ENCODE measurements around the gene CD96. TPM values are rescaled to one million over a fixed set of nuclear protein-coding genes. Genes with fewer than 3 reads are reported as not detected.
A peak's percentile ranks its signal among the peaks of the same experiment; 100 is the strongest.

Gene CD96, protein sequence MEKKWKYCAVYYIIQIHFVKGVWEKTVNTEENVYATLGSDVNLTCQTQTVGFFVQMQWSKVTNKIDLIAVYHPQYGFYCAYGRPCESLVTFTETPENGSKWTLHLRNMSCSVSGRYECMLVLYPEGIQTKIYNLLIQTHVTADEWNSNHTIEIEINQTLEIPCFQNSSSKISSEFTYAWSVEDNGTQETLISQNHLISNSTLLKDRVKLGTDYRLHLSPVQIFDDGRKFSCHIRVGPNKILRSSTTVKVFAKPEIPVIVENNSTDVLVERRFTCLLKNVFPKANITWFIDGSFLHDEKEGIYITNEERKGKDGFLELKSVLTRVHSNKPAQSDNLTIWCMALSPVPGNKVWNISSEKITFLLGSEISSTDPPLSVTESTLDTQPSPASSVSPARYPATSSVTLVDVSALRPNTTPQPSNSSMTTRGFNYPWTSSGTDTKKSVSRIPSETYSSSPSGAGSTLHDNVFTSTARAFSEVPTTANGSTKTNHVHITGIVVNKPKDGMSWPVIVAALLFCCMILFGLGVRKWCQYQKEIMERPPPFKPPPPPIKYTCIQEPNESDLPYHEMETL
- polyA plus RNA-seq (2014; cell fraction: cytosol; rRNA removed): not detected in 2 replicates
- not detected in 2 replicates for polyA plus RNA-seq (2014; cell fraction: nucleus; rRNA removed)

DNA sequence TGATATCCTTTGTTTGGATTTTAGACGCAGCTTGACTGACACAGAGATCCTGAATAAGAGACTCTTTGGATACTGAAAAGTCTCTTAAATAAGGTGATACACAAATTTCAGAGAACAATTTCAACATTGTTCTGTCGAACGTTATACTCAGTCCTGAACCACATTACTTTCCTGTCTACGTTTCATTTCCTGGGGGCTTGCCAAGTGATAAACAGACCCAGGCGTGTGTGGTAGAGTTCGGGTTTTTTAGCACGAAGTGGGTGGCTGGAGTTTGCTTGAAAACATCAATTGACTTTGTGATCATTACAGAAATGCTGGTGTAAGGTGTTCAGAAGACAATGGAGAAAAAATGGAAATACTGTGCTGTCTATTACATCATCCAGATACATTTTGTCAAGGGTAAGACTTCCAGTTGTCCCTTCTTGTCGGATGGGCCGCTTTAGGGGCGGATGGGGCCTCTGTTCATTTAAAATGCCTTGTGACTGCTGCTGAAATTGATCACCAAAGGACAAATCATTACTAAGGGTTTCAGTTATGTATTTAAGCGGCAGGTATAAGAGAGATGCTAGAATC, at the start of gene CD96:
Gene CD96, plus strand, starts transcription at position 287 of the 573 bp plus-strand sequence. Its CDS starts 52 bp downstream, at position 339.
- DNase-seq (ENCODE audit: low spot score): no peak

DNA sequence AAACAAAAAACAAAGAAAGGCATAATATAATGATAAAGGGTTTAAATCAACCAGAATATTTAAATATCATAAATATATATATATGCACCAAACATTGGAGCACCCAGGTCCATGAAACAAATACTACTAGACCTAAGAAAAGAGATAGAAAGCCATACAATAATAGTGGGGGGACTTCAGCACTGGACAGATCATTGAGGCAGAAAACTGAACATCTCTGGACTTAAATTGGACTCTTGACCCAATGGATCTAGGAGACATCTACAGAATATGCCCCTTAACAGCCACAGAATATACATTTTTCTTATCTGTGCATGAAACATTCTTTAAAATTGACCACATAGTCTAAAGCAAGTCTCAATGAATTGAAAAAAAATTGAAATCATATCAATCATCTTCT, 48.7 kb upstream of the CD96 start:
- DNase-seq (ENCODE audit: low spot score): no peak

DNA sequence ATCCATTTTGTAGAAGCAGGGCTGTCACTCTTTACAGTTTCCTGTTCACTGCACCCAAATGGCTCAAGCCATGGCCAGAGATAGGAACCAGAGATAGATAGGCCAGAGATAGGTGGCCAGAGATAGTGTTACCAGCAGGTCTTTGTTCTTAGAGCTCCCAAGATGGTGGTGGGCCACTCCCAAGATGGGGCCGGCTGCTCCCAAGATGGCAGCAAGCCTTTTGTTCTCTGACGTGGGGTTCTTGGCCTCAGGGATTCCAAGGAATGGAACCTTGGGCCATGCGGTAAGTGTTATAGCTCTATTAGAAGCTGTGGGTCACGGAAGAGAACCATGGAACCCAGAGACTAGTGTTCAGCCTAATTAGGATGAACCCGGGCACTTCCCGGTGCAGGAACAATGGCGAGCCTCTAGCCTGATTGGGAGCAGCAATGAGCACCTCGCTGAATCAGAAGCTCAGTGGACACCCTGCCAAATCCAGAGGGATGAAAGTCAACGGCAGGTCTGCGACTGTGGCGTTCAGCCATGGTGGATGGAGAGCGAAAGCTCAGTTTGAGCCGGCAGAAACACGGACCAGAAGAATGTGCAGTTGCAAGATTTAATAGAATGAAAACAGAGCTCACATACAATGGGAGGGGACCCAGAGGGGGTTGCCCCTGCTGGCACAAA, 45.0 kb upstream of the CD96 start:
- DNase-seq (ENCODE audit: low spot score): no peak

DNA sequence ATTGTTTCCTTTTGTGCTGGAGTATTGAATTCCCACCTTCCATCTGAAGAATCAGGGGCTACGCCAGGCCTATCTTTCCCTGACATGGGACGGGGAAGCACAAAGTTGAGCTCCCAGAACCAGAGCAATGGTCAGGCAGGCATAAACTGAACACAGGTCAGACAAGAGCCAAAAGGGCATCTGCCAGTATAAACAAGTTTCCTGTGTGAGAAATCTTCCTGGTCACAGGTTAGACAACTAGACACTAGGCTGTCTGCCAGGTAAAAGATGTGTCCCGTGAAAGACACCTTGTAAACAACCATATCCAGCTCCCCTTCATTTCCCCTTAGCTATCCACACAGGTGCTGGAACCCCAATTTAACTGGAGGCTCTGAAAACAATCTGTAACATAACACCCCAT, 44.0 kb upstream of the CD96 start:
- DNase-seq (ENCODE audit: low spot score): no peak

DNA sequence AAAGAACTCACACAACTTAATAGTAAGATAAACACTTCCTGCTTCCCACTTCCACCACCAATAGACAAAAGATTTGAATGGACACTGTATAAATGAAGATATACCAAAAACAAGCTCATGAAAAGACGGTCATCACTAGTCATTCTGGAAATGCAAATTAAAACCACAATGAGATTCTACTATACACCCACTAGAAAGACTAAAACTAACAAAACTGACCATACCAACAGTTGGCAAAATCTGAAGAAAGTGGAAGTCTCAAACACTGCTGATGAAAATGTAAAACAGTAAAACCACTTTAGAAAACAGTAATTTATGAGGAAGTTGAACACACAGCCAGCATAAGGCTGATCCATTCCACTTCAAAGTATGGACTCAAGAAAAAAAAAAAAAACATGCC, 35.6 kb upstream of the CD96 start:
- DNase-seq (ENCODE audit: low spot score): no peak

DNA sequence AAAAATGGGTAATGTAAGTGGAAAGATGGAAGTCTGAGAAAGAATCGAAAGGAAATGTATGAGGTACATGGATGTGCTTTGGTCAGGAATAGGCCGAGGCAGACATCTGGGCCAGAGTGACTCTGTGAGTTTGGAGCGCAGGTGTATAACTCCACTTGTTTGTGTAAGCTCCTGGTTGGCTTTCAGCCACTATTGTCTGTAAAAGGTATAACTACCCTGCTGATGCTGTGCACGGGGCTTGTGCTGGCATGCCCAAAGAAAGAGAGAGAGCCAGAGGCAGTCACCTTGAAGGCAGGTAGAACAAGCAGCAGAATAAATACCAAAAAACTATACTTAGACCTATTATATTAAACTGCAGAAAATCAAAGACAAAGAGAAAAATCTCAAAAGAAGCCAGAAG, 32.7 kb upstream of the CD96 start:
- no peak for DNase-seq (ENCODE audit: low spot score)

DNA sequence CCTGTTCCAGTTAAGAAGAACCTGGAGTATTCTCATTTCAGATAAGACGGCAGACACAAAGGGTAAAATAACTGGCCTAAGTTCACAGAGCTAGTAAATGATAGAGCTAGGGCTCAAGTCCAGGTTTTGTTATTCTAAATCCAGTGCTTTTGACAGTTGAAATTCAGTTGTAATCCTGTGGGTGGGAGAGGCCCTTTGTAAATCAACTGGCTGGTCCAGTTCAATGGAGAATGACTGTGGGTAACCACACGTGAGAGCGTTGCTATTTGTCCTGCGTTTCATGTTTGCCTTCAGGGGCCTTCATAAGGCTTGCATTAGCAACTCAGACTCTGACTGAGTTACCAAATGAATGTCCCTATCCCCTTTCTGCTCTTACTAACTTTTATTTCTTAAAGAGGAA, 24.2 kb upstream of the CD96 start:
- no peak for DNase-seq (ENCODE audit: low spot score)

DNA sequence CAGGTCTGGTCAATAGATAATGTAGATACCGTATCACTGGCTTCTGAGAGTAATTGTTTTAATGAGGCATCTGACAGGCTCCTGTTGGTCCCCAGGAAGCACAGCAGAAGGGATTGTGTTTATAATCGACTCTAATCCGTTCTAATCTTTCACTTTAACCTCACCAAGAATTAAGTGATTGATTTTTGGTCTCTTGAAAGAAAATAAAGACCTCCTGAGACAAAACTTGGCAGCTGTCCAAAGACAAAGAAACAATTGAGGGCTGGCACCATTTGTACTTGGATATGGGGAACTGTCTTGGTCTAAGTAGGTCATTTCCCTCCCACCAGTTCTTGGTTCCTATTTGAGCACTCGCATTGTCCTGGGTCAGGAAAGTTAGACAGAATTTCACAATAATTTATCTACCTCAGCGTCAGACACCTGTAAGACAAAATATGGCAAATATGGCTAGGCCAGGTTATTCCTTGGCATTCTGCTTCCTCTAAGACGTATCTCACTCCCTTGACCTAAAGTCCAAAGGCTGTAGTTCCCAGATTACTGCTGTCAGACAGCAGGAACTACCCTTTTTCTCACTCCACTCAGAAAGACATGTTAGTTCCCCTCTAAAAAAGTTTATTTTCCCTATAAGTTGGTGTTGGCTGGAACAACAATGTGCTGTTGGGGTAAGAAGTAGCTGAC, 22.7 kb upstream of the CD96 start:
- DNase-seq (ENCODE audit: low spot score): no peak

DNA sequence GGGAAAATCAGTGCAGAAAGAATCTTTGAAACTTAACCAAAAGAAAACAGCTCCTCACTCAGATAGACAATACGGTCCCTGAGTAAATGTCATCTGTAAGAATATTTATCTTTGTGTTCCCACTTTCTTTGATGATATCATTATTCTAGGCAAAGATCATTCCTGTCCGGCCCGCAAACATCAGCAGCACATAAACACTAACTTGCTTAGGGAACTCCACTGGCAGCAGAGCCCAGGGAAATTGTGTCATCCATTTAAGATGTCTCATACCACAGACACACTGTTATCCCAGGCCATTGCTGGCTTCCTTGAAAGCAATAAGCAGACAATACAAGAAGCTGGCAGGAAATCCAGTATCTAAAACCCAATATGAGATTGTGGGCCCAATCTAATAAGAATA, 20.1 kb upstream of the CD96 start:
- no peak for DNase-seq (ENCODE audit: low spot score)

DNA sequence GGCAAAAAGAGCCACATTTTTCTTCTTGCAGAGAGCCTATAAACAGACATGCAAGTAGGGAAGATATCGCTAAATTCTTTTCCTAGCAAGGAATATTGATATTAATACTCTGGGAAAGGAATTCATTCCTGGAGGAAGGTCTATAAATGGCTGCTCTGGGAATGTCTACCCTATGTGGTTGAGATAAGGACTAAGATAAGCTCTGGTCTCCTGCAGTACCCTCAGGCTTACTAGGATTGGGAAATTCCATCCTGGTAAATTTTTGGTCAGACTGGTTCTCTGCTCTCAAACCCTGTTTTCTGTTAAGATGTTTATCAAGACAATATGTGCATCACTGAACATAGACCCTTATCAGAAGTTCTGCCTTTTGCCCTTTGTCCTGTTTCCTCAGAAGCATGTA, 17.5 kb upstream of the CD96 start:
- DNase-seq (ENCODE audit: low spot score): peak; percentile 23

DNA sequence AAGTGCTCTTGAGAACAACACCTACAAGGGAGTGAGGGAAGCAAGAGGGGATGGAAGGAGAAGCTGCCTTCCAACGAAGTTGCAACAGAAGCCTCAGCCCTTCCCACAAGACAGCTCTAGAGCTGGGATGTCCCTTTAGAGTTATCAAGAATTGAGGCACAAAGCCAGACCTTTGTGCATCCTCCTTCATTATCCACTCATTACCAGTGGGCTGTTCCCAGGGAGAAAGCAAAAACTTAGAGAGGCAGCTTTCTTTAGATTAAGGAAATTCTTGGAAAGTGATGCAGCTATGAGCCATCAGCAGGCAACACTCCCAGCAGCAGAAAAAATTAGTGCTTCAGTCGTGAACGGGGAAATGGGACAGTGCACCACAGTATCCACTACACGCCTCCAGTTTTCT, 10.6 kb upstream of the CD96 start:
- DNase-seq (ENCODE audit: low spot score): no peak

DNA sequence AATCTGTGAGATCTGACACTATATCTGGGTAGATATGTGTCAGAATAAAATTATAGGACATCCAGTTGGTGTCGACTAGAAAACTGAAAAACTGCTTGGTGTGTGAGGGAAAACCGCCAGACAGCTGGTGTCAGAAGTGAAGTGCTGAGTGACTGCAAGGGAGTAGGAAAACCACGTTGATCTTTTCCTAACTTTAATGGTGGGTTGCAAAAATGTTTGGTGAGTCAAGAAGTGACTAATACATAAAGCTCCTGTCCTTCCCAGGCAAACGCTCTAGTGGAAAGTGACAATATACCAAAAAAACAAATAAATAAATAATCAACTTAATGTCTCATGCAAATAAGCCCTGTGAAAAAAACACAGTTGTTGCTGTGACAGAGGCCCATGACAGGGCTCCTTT, 7.3 kb upstream of the CD96 start:
- no peak for DNase-seq (ENCODE audit: low spot score)

DNA sequence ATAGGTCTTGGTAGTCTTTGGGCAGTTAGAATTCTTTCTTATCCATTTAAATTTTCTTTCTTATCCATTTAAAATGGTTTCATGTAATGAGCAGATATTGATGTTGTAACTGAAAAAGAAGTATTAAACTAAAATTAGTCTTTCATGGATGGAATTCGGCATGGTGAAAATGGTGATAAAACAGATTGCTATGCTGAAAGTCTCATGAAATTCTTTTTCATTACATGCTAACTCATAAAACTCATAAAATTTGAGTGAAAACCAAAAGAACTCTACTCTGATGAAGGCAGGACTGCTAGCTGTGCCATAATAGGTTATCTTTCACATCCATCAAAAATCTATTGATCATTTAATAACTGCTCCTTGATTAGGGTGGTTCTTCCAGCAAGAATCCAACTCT, 3.9 kb upstream of the CD96 start:
- no peak for DNase-seq (ENCODE audit: low spot score)

DNA sequence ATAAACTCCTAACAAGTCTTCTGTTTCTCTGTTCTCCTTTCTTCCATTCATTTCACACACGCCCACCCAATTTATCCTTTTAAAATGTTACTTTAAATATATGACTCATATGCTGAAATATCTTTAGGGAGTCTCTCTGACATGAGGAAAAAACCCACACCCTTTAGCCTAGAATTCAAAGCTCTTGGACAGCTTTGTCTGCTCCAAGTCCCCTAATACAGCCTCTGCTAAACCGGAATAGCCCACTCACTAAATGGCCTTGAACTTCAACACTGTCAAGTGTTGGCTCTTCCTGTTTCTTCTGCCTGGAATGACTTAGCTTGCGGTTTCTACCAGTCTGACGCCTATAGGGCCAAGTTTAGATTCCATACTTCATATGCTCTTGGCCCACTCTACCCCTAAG, 3.3 kb upstream of the CD96 start:
- no peak for DNase-seq (ENCODE audit: low spot score)

DNA sequence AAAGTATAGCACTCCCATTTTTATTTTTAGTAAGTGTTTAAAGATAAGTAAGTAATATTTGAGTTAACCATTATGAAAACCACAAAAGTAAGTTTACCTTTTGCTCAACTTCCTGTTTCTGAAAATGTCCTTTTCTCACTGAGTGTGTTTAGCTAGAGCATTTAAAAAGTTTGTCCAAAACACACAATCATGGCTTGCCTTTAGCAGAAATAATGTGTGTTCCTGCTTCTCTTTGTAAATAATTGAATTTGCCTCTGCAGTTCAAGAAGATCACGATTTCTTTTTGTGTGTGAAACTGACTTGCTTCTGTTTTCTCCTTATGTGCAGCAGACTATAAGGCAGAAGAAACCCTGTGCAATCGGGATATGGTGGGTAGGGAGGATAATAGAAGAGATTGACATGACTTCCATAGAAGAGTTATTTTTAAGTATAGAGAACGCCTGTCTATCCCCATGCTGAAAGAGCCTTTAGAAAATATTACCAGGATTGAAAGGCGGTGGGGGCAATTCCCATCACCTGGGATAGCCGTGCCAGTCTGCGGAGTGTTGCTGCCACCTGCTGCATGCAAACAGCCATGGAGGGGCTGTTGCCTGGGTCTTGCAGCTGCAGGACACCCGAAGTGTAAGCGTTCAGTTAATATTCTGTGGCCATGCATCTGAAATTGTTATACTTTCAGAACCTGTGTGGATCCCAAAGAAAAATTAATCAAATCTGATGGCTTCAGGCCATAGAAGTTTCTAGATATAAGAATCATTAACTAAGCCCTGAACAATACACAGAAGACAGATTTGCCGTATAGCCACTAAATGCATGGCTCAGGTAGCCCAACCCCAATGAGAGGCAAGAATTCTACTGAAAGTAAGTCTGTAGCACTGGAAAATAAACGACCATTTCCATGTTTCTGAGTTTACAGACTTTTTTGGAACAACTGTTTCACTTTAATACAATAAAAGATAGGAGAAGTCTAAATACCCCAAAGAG, 2.4 kb upstream of the CD96 start:
- DNase-seq (ENCODE audit: low spot score): peak; percentile 62

DNA sequence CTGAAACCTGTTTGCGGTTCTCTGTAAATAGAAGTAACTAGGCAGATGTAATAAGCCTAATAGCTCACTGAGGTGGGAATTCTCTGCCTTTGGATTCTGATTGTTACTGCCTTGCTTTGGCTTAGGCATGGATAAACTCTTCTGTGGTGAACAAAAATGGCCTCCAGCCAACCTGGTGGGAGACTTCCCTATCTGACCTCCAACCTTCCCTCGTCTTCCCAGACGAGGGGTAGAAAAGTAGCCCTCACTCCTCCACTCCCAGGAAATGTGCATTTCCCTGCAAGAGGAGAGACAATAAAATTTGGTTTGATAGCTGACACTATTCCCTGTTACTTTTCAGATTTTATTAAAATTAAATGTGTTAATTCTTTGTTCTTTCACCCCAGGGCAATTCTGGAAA, 606 bp upstream of the CD96 start:
- DNase-seq (ENCODE audit: low spot score): no peak

DNA sequence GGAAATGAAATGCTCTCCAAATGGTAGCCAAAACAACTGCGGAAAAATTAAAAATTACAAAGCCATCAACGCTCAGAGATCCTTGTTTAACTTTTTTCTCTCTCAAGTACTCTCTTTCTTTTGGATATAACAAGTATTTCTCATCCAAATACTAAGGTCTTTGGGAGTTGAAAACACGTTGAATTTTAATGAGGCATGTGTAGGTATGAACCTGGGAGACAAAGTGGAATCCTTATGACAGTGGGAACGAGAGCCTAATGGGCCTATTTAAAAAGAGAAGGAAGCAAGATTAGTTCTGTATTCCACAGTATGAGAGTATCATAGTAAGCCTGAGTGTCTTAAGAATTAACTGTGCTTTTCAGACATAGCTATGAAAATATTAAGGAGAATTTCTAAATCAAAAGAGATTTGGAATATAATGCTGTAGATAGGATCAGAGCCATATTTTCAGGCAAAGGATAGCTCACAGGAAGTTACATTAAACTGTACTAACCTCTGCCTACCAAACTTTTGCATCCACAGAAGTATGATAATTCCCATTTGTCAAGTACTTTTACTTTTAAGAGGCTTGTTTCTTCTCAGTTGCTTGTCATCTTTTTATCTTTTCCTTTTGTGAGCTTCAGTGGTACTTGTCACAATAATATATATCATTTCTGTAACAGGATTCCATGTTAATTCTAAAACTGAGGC, 759 bp downstream of the CD96 start:
- no peak for DNase-seq (ENCODE audit: low spot score)

DNA sequence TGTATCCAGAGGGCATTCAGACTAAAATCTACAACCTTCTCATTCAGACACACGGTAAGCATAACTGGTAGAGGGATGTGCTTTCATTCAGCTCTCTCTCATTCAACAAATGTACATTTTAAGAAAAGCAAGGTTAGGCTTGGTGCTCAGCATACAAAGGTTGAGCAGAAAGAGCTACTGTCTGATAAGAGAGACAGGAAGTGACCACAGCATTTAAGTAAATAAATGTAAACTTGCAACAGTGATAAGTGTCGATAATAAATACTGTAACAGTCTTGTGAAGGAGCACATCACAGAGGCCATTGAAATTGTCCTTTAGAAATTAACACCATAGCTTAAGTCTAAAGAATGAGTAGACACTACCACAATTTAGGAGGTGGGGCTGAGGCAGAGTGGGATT, 3.4 kb downstream of the CD96 start:
- no peak for DNase-seq (ENCODE audit: low spot score)

DNA sequence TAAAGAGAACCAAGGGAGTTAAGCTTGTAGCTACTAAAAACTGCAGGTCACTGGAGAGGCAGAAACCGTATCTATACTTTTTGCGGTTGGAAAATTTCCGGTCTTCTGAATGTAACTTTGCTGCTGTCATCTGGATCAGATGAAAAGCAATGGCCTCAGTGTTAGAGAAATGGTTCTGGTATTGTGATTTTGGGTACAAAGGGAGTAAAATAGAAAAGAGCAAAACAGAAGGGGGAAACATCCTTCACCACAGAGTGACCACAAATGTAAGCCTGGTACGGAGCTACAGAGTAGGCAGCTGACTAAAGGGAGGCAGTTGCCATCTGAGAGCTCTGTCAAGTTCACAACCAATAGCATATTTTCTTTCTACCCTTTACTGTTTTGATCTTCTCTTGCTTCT, 5.6 kb downstream of the CD96 start:
- no peak for DNase-seq (ENCODE audit: low spot score)

DNA sequence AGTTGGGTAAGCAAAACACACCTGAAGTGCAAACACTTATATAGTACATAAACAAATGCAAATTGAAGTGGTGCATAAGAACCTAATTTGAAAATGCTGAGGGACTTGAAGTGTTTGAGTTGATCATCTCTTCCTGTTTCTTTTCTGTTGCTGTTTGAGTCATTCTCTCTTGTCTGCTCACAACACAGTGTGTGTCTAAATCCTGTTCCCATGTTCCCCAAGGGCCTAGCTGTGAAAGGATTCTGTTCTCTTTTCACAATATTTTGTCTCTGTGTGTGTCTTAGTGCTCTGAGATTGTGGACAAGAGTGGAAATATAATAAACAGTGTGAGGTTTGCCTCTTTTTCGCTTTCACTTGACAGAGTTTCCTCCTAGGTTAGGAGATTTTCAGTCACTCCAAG, 6.1 kb downstream of the CD96 start:
- no peak for DNase-seq (ENCODE audit: low spot score)

Data from SK-N-DZ (cell line).